MM.1S (cell line): ENCODE measurements around the gene LMOD3.

Experiments used
- EZH2 ChIP-seq: fragments of 300-600 bp; sonication (generic); optimal IDR thresholded peaks from 2 replicates; pipeline ENCODE3; 2017; ENCODE audit warnings: low read depth, mild to moderate bottlenecking, antibody characterized with exemption, low read length, mixed read lengths
- TF ChIP-seq, protein P1 (sequence below): fragments of 300-600 bp; sonication (generic); IDR thresholded peaks from 2 replicates; pipeline ENCODE4 v1.5.1; 2016; ENCODE audit warnings: antibody characterized with exemption, low read length, mixed read lengths

DNA sequence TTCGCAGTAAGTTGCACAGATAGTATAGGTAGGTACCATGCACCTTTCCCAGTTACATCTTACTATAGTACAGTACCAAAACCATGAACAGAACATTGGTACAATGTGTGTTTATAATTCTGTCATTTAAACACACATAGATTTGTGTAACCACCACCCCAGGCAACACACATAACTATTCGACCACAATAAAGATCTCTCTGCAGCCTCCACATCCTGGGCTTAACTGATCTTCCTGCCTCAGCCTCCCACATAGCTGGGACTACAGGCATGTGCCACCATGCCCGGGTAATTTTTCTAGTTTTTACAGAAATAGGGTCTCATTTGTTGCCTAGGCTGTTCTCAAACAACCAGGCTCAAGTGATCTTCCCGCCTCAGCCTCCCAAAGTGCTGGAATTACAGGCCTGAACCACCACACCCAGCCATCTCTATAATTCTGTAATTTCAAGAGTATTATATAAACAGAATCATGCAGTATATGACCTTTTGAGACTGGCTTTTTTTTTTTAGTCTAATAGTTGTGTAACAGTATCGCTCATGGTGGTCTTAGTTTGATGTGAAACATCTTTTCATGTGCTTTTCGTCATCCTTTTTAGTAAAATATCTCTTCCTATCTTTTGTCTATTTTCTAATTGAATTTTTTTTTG is 57.0 kb downstream of the LMOD3 start:
- no peak for TF ChIP-seq EZH2
- TF ChIP-seq, protein P1, sequence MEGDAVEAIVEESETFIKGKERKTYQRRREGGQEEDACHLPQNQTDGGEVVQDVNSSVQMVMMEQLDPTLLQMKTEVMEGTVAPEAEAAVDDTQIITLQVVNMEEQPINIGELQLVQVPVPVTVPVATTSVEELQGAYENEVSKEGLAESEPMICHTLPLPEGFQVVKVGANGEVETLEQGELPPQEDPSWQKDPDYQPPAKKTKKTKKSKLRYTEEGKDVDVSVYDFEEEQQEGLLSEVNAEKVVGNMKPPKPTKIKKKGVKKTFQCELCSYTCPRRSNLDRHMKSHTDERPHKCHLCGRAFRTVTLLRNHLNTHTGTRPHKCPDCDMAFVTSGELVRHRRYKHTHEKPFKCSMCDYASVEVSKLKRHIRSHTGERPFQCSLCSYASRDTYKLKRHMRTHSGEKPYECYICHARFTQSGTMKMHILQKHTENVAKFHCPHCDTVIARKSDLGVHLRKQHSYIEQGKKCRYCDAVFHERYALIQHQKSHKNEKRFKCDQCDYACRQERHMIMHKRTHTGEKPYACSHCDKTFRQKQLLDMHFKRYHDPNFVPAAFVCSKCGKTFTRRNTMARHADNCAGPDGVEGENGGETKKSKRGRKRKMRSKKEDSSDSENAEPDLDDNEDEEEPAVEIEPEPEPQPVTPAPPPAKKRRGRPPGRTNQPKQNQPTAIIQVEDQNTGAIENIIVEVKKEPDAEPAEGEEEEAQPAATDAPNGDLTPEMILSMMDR: no peak
